ENCODE data around the gene MAP4K5.

- TF ChIP-seq SUZ12 (IDR thresholded peaks at IDR 0.05; ENCODE audit: extremely low read depth, insufficient read depth, insufficient read length): no peak
- no peak for TF ChIP-seq YY1 (IDR thresholded peaks at IDR 0.05; ENCODE audit: insufficient read depth, insufficient read length)
These were observed 110.9 kb downstream of the MAP4K5 start for GRCh38 chr14:50421499-50421898.
